ENCODE data around the gene LARP6. TPM values are rescaled to one million over a fixed set of nuclear protein-coding genes. Genes with fewer than 3 reads are reported as not detected.

The LARP6 gene
- total and polyA plus RNA-seq, 2 donors (not counting 1 experiment from before 2014, with no cell fraction given): not detected

GRCh38 chr15:70791259-70791658 is 62.7 kb downstream of the LARP6 start:
- CTCF ChIA-PET: no interaction called here
- Mint-ChIP-seq H3K9me3 (ENCODE audit: insufficient read depth) (no peaks in the 10 kb centered on the region), H3K27me3 (peaks cover 17% of the 10 kb centered on the region), H3K27ac (no peak overlapping the region), H3K4me1 (no peaks in the 10 kb centered on the region), H3K4me3 (no peak overlapping the region)
- Histone ChIP-seq H3K4me2 (replicated peaks; ENCODE audit: low read depth, low read length, poor library complexity, severe bottlenecking) (no peak overlapping the region), H3K9me3 (ENCODE audit: control extremely low read depth in 1 of 3, control insufficient read depth in 2 of 3, insufficient read depth in 1 of 3, low read length in 2 of 3) (no peaks in the 10 kb centered on the region), H3K79me2 (ENCODE audit: control insufficient read depth, insufficient read depth, low read length) (no peaks in the 10 kb centered on the region), H3K27ac (ENCODE audit: low read length in 2 of 2) (no peak overlapping the region), H3K4me1 (ENCODE audit: control insufficient read depth in 2 of 2, insufficient read depth in 2 of 2, low read length in 2 of 2) (no peaks in the 10 kb centered on the region), H3K9ac (ENCODE audit: low read length) (no peak overlapping the region), H2AFZ (ENCODE audit: insufficient read depth, low read depth, low read length, poor library complexity, severe bottlenecking) (no peak overlapping the region), H3K4me3 (ENCODE audit: control extremely low read depth in 1 of 5, extremely low read depth in 1 of 5, insufficient read depth in 1 of 5, low read depth in 2 of 5, low read length in 4 of 5) (no peak overlapping the region), H3K36me3 (replicated peaks in 1 of 2; ENCODE audit: control extremely low read depth in 1 of 2, control insufficient read depth in 1 of 2, extremely low read depth in 1 of 2, insufficient read depth in 2 of 2, low read length in 1 of 2) (no peaks in the 10 kb centered on the region), H3K27me3 (replicated peaks in 1 of 4; ENCODE audit: control extremely low read depth in 1 of 4, control insufficient read depth in 3 of 4, insufficient read depth in 4 of 4, low read length in 3 of 4) (peaks cover 0 to 11% (median 0%) of the 10 kb centered on the region in 4 experiments), H4K20me1 (ENCODE audit: control insufficient read depth, insufficient read depth, low read length, poor library complexity, severe bottlenecking) (no peaks in the 10 kb centered on the region)
- POLR2A ChIA-PET: no interaction called here
- TF ChIP-seq EZH2 (IDR thresholded peaks at IDR 0.05; ENCODE audit: borderline replicate concordance, insufficient read depth, low read depth, low read length, poor library complexity, severe bottlenecking): no peak
- TF ChIP-seq CTCF (IDR thresholded peaks at IDR 0.05): no peak
- DNase-seq (no peak), ATAC-seq (ENCODE audit: low read depth) (no peak)
- 82% methylated on average over 2 of the region's 5 CpGs for WGBS (ENCODE audit: insufficient coverage)
- intact Hi-C loops (cut with micrococcal nuclease): no loop called here

GRCh38 chr15:70789213-70789612 is 64.7 kb downstream of the LARP6 start:
- Mint-ChIP-seq H3K4me1 (no peaks in the 10 kb centered on the region), H3K4me3 (no peak overlapping the region), H3K27me3 (peaks cover 14% of the 10 kb centered on the region), H3K9me3 (ENCODE audit: insufficient read depth) (no peaks in the 10 kb centered on the region), H3K27ac (no peak overlapping the region)
- no peaks in the 10 kb centered on the region for H3K36me3 ChIP-seq (replicated peaks in 1 of 2; ENCODE audit: control extremely low read depth in 1 of 2, control insufficient read depth in 1 of 2, extremely low read depth in 1 of 2, insufficient read depth in 2 of 2, low read length in 1 of 2)
- POLR2A ChIA-PET: no interaction called here
- peaks cover 0 to 8% (median 0%) of the 10 kb centered on the region in 4 experiments for H3K27me3 ChIP-seq (replicated peaks in 1 of 4; ENCODE audit: control extremely low read depth in 1 of 4, control insufficient read depth in 3 of 4, insufficient read depth in 4 of 4, low read length in 3 of 4)
- TF ChIP-seq CTCF (IDR thresholded peaks at IDR 0.05) (no peak), EZH2 (IDR thresholded peaks at IDR 0.05; ENCODE audit: borderline replicate concordance, insufficient read depth, low read depth, low read length, poor library complexity, severe bottlenecking) (no peak)
- H4K20me1 ChIP-seq (ENCODE audit: control insufficient read depth, insufficient read depth, low read length, poor library complexity, severe bottlenecking): no peaks in the 10 kb centered on the region
- no peaks in the 10 kb centered on the region for H3K9me3 ChIP-seq (ENCODE audit: control extremely low read depth in 1 of 3, control insufficient read depth in 2 of 3, insufficient read depth in 1 of 3, low read length in 2 of 3)
- H3K9ac ChIP-seq (ENCODE audit: low read length): no peak overlapping the region
- intact Hi-C loops (cut with micrococcal nuclease): no loop called here
- no peak overlapping the region for H3K27ac ChIP-seq (ENCODE audit: low read length in 2 of 2)
- no peak for ATAC-seq (ENCODE audit: low read depth)
- H3K79me2 ChIP-seq (ENCODE audit: control insufficient read depth, insufficient read depth, low read length): no peaks in the 10 kb centered on the region
- no peak overlapping the region for H2AFZ ChIP-seq (ENCODE audit: insufficient read depth, low read depth, low read length, poor library complexity, severe bottlenecking)
- CTCF ChIA-PET: no interaction called here
- H3K4me3 ChIP-seq (ENCODE audit: control extremely low read depth in 1 of 5, extremely low read depth in 1 of 5, insufficient read depth in 1 of 5, low read depth in 2 of 5, low read length in 4 of 5): no peak overlapping the region
- no peak for DNase-seq
- no CpG with 5 or more reads among the region's 4 CpGs for WGBS (ENCODE audit: insufficient coverage)
- no peaks in the 10 kb centered on the region for H3K4me1 ChIP-seq (ENCODE audit: control insufficient read depth in 2 of 2, insufficient read depth in 2 of 2, low read length in 2 of 2)
- H3K4me2 ChIP-seq (replicated peaks; ENCODE audit: low read depth, low read length, poor library complexity, severe bottlenecking): no peak overlapping the region
